GM21737 (cell line): Measurements from ENCODE around the gene ZNF212.

ENCODE experiments used
- ATAC-seq: cut with Tn5 transposase; IDR thresholded peaks from one replicate; pipeline ENCODE4 v1.9.1; 2021; ENCODE audit warnings: mild to moderate bottlenecking, moderate library complexity; ENCODE audit not compliant: unreplicated experiment

ZNF212 gene

GRCh38 chr7:149239345-149240143 lies at the start of gene ZNF212:
Gene ZNF212 (plus strand): TSS chr7:149239651. CDS start chr7:149239779, 128 bp downstream.
- peak; percentile 100 for ATAC-seq

- no peak for ATAC-seq
Observed at GRCh38 chr7:149191851-149192250, 47.6 kb upstream of the ZNF212 start.

GRCh38 chr7:149194799-149195179 lies 44.7 kb upstream of the ZNF212 start:
- no peak for ATAC-seq

GRCh38 chr7:149195180-149196150 lies 44.0 kb upstream of the ZNF212 start, which contains the start of gene ZNF282:
Gene ZNF282 (plus strand): TSS chr7:149195546. CDS start chr7:149195590, 44 bp downstream.
- ATAC-seq, result peak; percentile 90

GRCh38 chr7:149196151-149196704 lies 43.2 kb upstream of the ZNF212 start:
- peak; percentile 4 for ATAC-seq

- ATAC-seq, result no peak
Observed at GRCh38 chr7:149196705-149197171, 42.7 kb upstream of the ZNF212 start.

GRCh38 chr7:149197675-149198074 lies 41.8 kb upstream of the ZNF212 start:
- ATAC-seq, result no peak

- ATAC-seq, result no peak
Observed at GRCh38 chr7:149198161-149198816, 41.2 kb upstream of the ZNF212 start.

GRCh38 chr7:149199234-149199995 lies 40.0 kb upstream of the ZNF212 start:
- no peak for ATAC-seq

- ATAC-seq, result no peak
Observed at GRCh38 chr7:149202831-149203231, 36.6 kb upstream of the ZNF212 start.

- ATAC-seq, result no peak
Observed at GRCh38 chr7:149205690-149206381, 33.6 kb upstream of the ZNF212 start.

GRCh38 chr7:149207324-149208035 lies 32.0 kb upstream of the ZNF212 start:
- no peak for ATAC-seq

GRCh38 chr7:149209518-149210269 lies 29.8 kb upstream of the ZNF212 start:
- no peak for ATAC-seq

GRCh38 chr7:149210551-149210950 lies 28.9 kb upstream of the ZNF212 start:
- ATAC-seq, result no peak

GRCh38 chr7:149214020-149214720 lies 25.3 kb upstream of the ZNF212 start:
- ATAC-seq, result no peak

GRCh38 chr7:149216402-149216801 lies 23.0 kb upstream of the ZNF212 start:
- ATAC-seq, result no peak

- ATAC-seq, result no peak
Observed at GRCh38 chr7:149217570-149217969, 21.9 kb upstream of the ZNF212 start.
